CD4-positive, CD25-positive, alpha-beta regulatory T cell (primary cell): Measurements from ENCODE around the gene SPTY2D1. TPM values are rescaled to one million over a fixed set of nuclear protein-coding genes. Genes with fewer than 3 reads are reported as not detected.
"Not testable (repeated sequence)": the region's sequence is repeated elsewhere in the genome, so short reads cannot be mapped to it uniquely, and the experiment has no call there.

Source experiments
- ATAC-seq, 2 donors: fragments of 150-1000 bp; cut with Tn5 transposase; one replicate each; pipeline ENCODE4 v1.10.0; 2021; ENCODE audit warnings: low read depth in 2 of 2, moderate number of reproducible peaks in 2 of 2, moderate library complexity in 1 of 2
- DNase-seq, 3 donors: peaks; one replicate each; pipeline versions ENCODE4 v3.0.0 to v3.0.0-alpha.2; 2012 to 2022; ENCODE audit warnings: mixed read lengths in 1 of 3
- H3K27ac ChIP-seq: one replicate; pipeline ENCODE4 v1.7.0; 2013; ENCODE audit warnings: mild to moderate bottlenecking, low read length; ENCODE audit not compliant: insufficient read depth, poor library complexity, severe bottlenecking
- H3K27me3 ChIP-seq: one replicate; pipeline ENCODE4 v1.7.0; 2013; ENCODE audit warnings: low read length; ENCODE audit not compliant: control insufficient read depth, insufficient read depth
- H3K36me3 ChIP-seq: one replicate; pipeline ENCODE4 v1.7.0; 2013; ENCODE audit warnings: mild to moderate bottlenecking, low read length, moderate library complexity; ENCODE audit not compliant: control insufficient read depth, insufficient read depth
- H3K4me1 ChIP-seq: 2 replicates; pipeline ENCODE4 v1.7.0; 2013; ENCODE audit warnings: mild to moderate bottlenecking, low read length; ENCODE audit not compliant: insufficient read depth, control insufficient read depth, poor library complexity, severe bottlenecking
- H3K4me3 ChIP-seq: one replicate; pipeline ENCODE4 v1.7.0; 2013; ENCODE audit warnings: low read depth, mild to moderate bottlenecking, low read length, moderate library complexity
- H3K9me3 ChIP-seq, 2 experiments: 1 replicate in 1 of 2; 2 replicates in 1 of 2; pipeline ENCODE4 v1.7.0; 2013; ENCODE audit warnings: low read length in 2 of 2, mild to moderate bottlenecking in 1 of 2, moderate library complexity in 1 of 2; ENCODE audit not compliant: control insufficient read depth in 2 of 2
- H3K27ac Mint-ChIP-seq, 3 donors: one replicate each; pipeline ENCODE4 v1.8.0; 2020 to 2022; ENCODE audit warnings: mild to moderate bottlenecking in 3 of 3, mixed read lengths in 3 of 3, moderate library complexity in 2 of 3
- H3K27me3 Mint-ChIP-seq: one replicate; pipeline ENCODE4 v1.8.0; 2022; ENCODE audit warnings: mild to moderate bottlenecking, mixed read lengths
- H3K36me3 Mint-ChIP-seq: one replicate; pipeline ENCODE4 v1.8.0; 2020; ENCODE audit warnings: mixed read lengths
- H3K4me1 Mint-ChIP-seq, 4 donors: one replicate each; pipeline ENCODE4 v1.8.0; 2020 to 2022; ENCODE audit warnings: mixed read lengths in 4 of 4, mild to moderate bottlenecking in 1 of 4
- H3K4me3 Mint-ChIP-seq, 4 donors: one replicate each; pipeline ENCODE4 v1.8.0; 2020 to 2022; ENCODE audit warnings: mild to moderate bottlenecking in 4 of 4, mixed read lengths in 4 of 4, moderate library complexity in 3 of 4
- H3K9me3 Mint-ChIP-seq, 7 donors: one replicate each; pipeline ENCODE4 v1.8.0; 2020 to 2022; ENCODE audit warnings: mixed read lengths in 7 of 7, mild to moderate bottlenecking in 3 of 7, moderate library complexity in 2 of 7
- polyA plus RNA-seq, 4 donors: library from polyadenylated mRNA; unstranded; fragments of 300-500 nt; fragmentation: Illumina TruSeq; gene quantifications; one replicate each; pipeline ENCODE4 v1.2.3, GENCODE V29; 2021
- total RNA-seq: library from RNA; stranded (reverse); gene quantifications from one replicate; pipeline ENCODE4 v1.2.3, GENCODE V29; 2022

Gene SPTY2D1
- total and polyA plus RNA-seq, 5 donors from 2014 or later: 11.2 to 62.0 (median 13.0) TPM

- Histone ChIP-seq H3K27ac (no peak overlapping the region), H3K9me3 (no peaks in the 10 kb centered on the region), H3K4me1 (peaks cover 27% of the 10 kb centered on the region), H3K4me3 (no peak overlapping the region), H3K36me3 (no peaks in the 10 kb centered on the region), H3K27me3 (no peaks in the 10 kb centered on the region)
- peaks cover 15 to 53% (median 30%) of the 10 kb centered on the region in 4 donors for H3K4me1 Mint-ChIP-seq
- no peaks in the 10 kb centered on the region for H3K36me3 Mint-ChIP-seq
- H3K27me3 Mint-ChIP-seq: peaks cover 18% of the 10 kb centered on the region
- peak overlapping the region in 2 of 3 donors; percentile 84 to 85 for H3K27ac Mint-ChIP-seq
- DNase-seq: no peak
- no peak for ATAC-seq
- H3K9me3 Mint-ChIP-seq: peaks cover 0 to 2% (median 0%) of the 10 kb centered on the region in 7 donors
- peak overlapping the region in 1 of 4 donors; percentile 9 for H3K4me3 Mint-ChIP-seq
These were observed 35.6 kb upstream of the SPTY2D1 start for GRCh38 chr11:18669711-18670110.

DNA sequence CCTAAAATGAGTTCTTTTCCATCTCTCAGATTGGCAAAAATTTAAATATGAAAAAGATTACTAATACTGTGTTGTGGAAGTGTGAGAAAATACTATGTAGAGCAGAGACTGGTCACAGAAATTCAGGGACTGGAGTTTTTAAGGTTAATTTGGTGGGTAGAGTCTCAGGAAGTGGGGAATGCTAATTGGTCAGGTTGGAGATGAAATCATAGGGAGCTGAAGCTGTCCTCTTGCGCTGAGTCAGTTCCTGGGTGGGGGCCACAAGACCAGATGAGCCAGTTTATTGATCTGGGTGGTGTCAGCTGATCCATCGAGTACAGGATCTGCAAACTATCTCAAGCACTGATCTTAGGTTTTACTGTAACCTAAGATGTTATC, 35.1 kb upstream of the SPTY2D1 start:
- Mint-ChIP-seq H3K4me1 (peaks cover 15 to 53% (median 30%) of the 10 kb centered on the region in 4 donors), H3K36me3 (no peaks in the 10 kb centered on the region), H3K9me3 (peaks cover 0 to 2% (median 0%) of the 10 kb centered on the region in 7 donors), H3K27ac (peak overlapping the region in 2 of 3 donors; percentile 84 to 85), H3K27me3 (peaks cover 18% of the 10 kb centered on the region), H3K4me3 (peak overlapping the region in 2 of 4 donors; percentile 9 to 28)
- H3K27me3 ChIP-seq: no peaks in the 10 kb centered on the region
- H3K27ac ChIP-seq: no peak overlapping the region
- no peaks in the 10 kb centered on the region for H3K36me3 ChIP-seq
- DNase-seq: peak in 1 of 3 donors; percentile 16
- no peaks in the 10 kb centered on the region for H3K9me3 ChIP-seq
- no peak for ATAC-seq
- H3K4me1 ChIP-seq: peaks cover 27% of the 10 kb centered on the region
- H3K4me3 ChIP-seq: no peak overlapping the region

- Mint-ChIP-seq H3K36me3 (no peaks in the 10 kb centered on the region), H3K4me3 (no peak overlapping the region), H3K27ac (peak overlapping the region in 2 of 3 donors; percentile 68 to 85), H3K9me3 (peaks cover 0 to 2% (median 0%) of the 10 kb centered on the region in 7 donors), H3K4me1 (peaks cover 14 to 49% (median 28%) of the 10 kb centered on the region in 4 donors), H3K27me3 (peaks cover 19% of the 10 kb centered on the region)
- DNase-seq (no peak), ATAC-seq (no peak)
- Histone ChIP-seq H3K9me3 (no peaks in the 10 kb centered on the region), H3K4me1 (peaks cover 27% of the 10 kb centered on the region), H3K27ac (no peak overlapping the region), H3K27me3 (no peaks in the 10 kb centered on the region), H3K4me3 (no peak overlapping the region), H3K36me3 (no peaks in the 10 kb centered on the region)
These were observed 34.0 kb upstream of the SPTY2D1 start for GRCh38 chr11:18668131-18668530.

GRCh38 chr11:18665353-18665872, 31.3 kb upstream of the SPTY2D1 start:
- not testable (repeated sequence) for ATAC-seq, DNase-seq

DNA sequence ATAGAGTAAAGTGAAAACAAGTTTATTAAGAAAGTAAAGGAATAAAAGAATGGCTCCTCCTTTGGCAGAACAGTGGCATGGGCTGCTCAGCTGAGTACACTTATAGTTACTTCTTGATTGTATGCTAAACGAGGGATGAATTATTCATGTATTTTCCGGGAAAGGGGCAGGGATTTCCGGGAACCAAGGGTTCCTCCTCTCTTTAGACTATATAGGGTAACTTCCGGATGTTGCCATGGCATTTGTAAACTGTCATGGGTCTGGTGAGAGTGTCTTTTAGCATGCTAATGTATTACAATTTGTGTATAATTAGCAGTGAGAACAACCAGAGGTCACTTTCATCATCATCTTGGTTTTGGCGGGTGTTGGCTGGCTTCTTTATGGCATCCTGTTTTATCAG, 23.5 kb upstream of the SPTY2D1 start:
- Mint-ChIP-seq H3K9me3 (peaks cover 0 to 2% (median 0%) of the 10 kb centered on the region in 7 donors), H3K4me1 (peaks cover 0 to 5% (median 0%) of the 10 kb centered on the region in 4 donors), H3K27ac (peak overlapping the region in 1 of 3 donors; percentile 20), H3K27me3 (peaks cover 32% of the 10 kb centered on the region), H3K4me3 (no peak overlapping the region), H3K36me3 (peaks cover 3% of the 10 kb centered on the region)
- no peaks in the 10 kb centered on the region for H3K9me3 ChIP-seq
- H3K4me3 ChIP-seq: no peak overlapping the region
- H3K27me3 ChIP-seq: no peaks in the 10 kb centered on the region
- no peaks in the 10 kb centered on the region for H3K36me3 ChIP-seq
- no peaks in the 10 kb centered on the region for H3K4me1 ChIP-seq
- ATAC-seq (no peak), DNase-seq (no peak)
- H3K27ac ChIP-seq: no peak overlapping the region

More at GRCh38 chr11:18665353-18665872, 31.3 kb upstream of the SPTY2D1 start:
- not testable (repeated sequence) for H3K9me3 ChIP-seq, H3K9me3 Mint-ChIP-seq, H3K27ac ChIP-seq, H3K36me3 Mint-ChIP-seq, H3K36me3 ChIP-seq, H3K27me3 ChIP-seq, H3K4me3 ChIP-seq
- peaks cover 9 to 29% (median 16%) of the 10 kb centered on the region in 4 donors for H3K4me1 Mint-ChIP-seq
- H3K4me3 Mint-ChIP-seq: peak overlapping the region in 1 of 4 donors; percentile 4
- peak overlapping the region in 2 of 3 donors; percentile 26 to 62 for H3K27ac Mint-ChIP-seq
- peaks cover 40% of the 10 kb centered on the region for H3K27me3 Mint-ChIP-seq
- peaks cover 11% of the 10 kb centered on the region for H3K4me1 ChIP-seq

DNA sequence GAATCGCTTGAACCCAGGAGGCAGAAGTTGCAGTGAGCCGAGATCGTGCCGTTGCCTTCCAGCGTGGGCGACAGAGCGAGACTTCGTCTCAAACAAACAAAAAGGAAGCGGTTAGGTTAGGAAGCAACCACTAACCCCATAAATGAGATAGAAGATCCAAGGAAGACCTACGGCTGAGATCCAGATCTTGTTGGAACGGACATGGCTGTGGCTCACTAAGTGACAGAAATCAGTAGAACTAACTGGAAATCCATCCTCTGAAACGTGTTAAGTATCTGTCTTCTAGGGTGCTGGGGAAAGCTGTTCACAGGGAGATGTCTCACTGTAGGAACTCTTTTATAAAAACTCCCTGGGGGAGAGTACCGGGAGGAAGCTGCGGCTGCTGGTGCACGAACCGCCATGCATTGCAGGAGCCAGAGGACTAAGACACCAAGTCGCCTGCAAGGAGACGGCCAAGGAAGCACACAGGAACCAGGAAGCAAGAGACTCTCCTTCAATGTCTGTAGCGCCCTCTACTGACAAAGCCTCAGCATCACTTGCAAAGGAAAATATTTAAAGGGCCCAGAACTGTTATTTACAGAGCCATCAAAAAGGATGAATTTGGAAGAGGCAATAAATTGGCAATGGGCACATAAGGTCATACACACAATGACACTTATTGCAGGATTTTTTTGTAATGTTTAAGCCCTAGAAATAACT, 16.9 kb upstream of the SPTY2D1 start:
- peaks cover 0 to 2% (median 0%) of the 10 kb centered on the region in 7 donors for H3K9me3 Mint-ChIP-seq
- no peaks in the 10 kb centered on the region for H3K27me3 ChIP-seq
- peaks cover 0 to 10% (median 6%) of the 10 kb centered on the region in 4 donors for H3K4me1 Mint-ChIP-seq
- no peaks in the 10 kb centered on the region for H3K36me3 Mint-ChIP-seq
- no peak overlapping the region for H3K4me3 ChIP-seq
- H3K4me3 Mint-ChIP-seq: no peak overlapping the region
- no peaks in the 10 kb centered on the region for H3K27me3 Mint-ChIP-seq
- no peaks in the 10 kb centered on the region for H3K9me3 ChIP-seq
- ATAC-seq (no peak), DNase-seq (peak; percentile 8 to 82 (median 42))
- no peak overlapping the region for H3K27ac ChIP-seq
- H3K36me3 ChIP-seq: no peaks in the 10 kb centered on the region
- H3K27ac Mint-ChIP-seq: peak overlapping the region in 1 of 3 donors; percentile 44
- H3K4me1 ChIP-seq: no peaks in the 10 kb centered on the region

DNA sequence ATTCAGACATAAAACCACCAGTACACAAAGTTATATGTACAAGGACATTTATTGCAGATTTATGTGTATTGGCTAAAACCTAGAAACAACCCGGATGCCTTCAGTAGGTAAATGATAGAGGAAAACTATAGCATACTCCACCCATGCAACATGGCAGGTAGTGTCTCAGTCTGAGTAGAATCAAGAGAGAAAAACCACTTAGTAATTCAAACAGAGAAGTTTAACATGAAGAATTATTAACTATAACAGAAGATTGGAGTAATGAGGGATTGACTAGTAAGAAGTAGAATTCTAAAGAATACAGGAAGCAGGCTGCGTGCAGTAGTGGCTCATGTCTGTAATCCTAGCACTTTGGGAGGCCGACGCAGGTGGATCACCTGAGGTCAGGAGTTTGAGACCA, 16.2 kb upstream of the SPTY2D1 start:
- no peaks in the 10 kb centered on the region for H3K4me1 ChIP-seq
- Mint-ChIP-seq H3K27ac (peak overlapping the region in 2 of 3 donors; percentile 36 to 44), H3K36me3 (no peaks in the 10 kb centered on the region), H3K4me3 (no peak overlapping the region), H3K4me1 (peaks cover 0 to 10% (median 6%) of the 10 kb centered on the region in 4 donors), H3K27me3 (no peaks in the 10 kb centered on the region), H3K9me3 (peaks cover 0 to 2% (median 0%) of the 10 kb centered on the region in 7 donors)
- no peaks in the 10 kb centered on the region for H3K27me3 ChIP-seq
- H3K36me3 ChIP-seq: no peaks in the 10 kb centered on the region
- DNase-seq (no peak), ATAC-seq (no peak)
- no peak overlapping the region for H3K4me3 ChIP-seq
- H3K27ac ChIP-seq: no peak overlapping the region
- no peaks in the 10 kb centered on the region for H3K9me3 ChIP-seq
